NCI-H69 (cell line): ENCODE measurements around the gene DBI.
A peak's percentile ranks its signal among the peaks of the same experiment; 100 is the strongest.

Experiments used
- DNase-seq: peaks from one replicate; lab custom pipeline; 2025; lab: John Stamatoyannopoulos, UW

Gene DBI

DNA sequence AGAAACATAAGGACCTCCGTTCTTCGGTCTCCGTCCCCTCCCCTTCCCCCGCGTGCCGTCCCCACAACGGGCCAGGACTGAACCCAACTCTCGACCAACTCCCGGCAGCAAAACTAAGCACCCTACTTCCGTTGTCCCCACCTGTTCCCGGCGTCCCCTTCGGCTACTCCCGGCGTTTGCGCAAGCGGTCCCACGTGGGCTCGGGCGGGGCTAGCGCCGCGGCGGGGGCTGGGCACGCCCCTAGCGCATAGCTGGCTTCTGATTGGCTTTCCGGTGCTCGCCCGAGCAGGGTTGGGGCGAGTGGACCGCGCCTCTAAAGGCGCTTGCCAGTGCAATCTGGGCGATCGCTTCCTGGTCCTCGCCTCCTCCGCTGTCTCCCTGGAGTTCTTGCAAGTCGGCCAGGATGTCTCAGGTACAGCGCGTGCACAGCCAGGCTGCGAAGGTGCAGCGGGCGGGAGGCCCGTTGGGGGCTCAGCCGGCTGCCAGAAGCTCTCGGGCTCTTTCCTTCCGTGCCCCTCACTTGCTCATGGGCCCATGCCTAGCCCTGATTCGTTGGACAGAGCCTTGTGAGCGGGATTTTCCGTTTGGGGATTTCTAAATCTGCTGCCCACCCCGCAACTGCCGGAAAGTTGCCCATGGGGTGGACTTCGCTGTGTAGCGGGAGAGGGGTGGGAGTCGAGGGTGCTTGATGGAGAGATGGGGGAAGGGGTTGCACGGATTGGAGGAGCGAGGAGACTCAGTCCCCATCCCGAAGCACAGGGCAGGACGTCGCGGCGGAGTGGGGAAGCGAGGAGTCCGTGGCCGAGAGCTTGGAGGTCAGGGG, at the start of gene DBI, which contains the start of gene C2orf76:
TSS of gene DBI (plus strand) at position 329 of the 823 bp plus-strand sequence. CDS start at position 404, 75 bp downstream.
TSS of gene C2orf76 (minus strand) at position 186 of the 823 bp plus-strand sequence. CDS start 26,875 bp downstream, outside the sequence.
- peak; percentile 96 for DNase-seq

- no peak for DNase-seq
Observed at GRCh38 chr2:119317554-119317953, 49.2 kb upstream of the DBI start.

DNA sequence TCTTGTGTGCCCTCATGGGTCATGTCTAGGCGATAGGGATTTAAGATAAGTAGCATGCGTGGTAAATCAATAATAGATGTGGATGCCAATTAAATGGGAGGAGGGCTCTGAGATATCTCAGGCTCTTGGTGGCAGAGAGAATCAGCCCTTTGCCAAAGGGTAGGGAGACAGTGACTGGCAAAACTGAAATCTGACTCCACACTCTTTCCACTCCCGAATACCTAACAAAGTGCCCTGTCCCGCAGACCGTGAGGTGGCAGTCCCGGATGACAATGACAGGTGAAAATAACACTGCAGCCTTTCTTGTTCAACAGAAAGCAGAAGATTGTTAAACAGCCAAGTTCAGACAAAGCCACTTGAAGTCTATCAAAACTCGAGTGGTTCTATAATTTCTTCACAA, 47.2 kb upstream of the DBI start:
- DNase-seq: no peak

DNA sequence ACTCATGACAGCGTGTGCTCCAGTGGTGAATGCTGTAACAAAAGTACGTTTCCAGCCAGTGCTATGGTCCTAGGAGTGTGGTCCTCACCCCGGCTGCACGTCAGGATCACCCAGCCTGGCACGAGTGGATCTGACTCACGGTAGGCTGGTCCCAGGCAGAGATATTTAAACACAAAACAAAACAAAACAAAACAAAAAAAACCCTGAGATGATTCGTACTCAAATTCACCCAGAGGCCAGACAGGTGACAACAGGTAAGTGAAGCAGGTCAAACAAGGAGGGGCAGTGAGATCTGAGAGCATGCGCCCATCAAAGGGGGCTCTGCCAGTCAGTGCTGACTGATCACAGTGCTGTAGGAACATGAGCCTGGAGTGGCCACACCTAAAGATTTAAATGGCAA, 43.3 kb upstream of the DBI start:
- no peak for DNase-seq

GRCh38 chr2:119324685-119325270, 42.0 kb upstream of the DBI start:
- DNase-seq: no peak

DNA sequence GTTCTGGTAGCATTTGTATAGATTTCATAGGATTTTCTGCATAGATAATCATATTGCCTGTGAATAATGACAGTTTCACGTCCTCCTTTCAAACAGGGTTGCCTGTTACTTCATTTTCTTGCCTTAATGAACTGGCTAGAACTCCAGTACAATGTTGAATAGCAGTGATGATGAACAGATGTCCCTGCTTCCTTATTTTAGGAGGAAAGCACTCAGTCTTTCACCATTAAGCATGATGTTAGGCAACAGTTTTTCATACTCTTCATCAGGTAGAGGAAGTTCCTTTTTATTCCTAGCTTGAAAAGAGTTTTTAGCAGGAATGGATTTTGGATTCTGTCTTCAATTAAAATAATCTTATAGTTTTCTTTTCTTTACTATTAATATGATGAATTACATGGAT, 39.8 kb upstream of the DBI start:
- DNase-seq: no peak

GRCh38 chr2:119327431-119327830, 39.3 kb upstream of the DBI start:
- no peak for DNase-seq

GRCh38 chr2:119332953-119333352, 33.8 kb upstream of the DBI start:
- DNase-seq: no peak

DNA sequence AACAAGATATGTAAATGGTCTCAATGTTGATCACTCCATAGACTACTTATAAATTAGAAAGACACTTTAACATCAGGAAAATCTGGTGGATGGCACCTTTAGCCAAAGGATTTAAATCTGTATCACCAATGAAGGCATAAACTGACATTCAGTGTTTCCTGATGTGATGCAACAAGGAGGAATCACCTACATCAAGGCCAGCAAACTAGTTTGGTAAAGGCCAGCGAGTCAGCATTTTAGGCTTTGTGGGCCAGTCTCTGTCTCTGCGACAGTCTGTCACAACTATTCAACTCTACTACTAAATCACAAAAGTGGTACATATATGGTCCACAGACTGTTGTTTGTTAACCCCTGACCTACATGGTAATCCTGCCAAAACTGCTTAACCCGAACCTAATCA, 33.4 kb upstream of the DBI start:
- DNase-seq: no peak

DNA sequence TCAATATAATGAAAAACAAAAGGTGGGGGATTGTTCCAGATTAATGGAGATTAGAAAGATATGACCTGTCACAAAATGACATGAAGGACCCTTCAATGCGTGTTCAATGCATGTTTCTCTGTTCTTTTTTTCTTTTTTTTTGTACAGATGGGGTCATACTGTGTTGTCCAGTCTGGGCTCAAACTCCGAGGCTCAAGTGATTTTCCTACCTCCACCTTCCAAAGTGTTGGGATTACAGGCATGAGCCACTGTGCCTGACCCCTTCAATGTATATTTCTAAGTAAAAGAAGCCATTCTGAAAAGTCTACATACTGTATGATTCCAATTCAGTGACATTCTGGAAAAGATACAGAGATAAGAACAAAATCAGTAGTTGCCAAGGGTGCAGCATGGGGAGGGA, 32.9 kb upstream of the DBI start:
- no peak for DNase-seq

- no peak for DNase-seq
Observed at GRCh38 chr2:119337749-119338148, 29.0 kb upstream of the DBI start.

GRCh38 chr2:119338272-119338671, 28.5 kb upstream of the DBI start:
- DNase-seq: no peak

- no peak for DNase-seq
Observed at GRCh38 chr2:119338826-119339561, 27.8 kb upstream of the DBI start.

- no peak for DNase-seq
Observed at GRCh38 chr2:119339562-119339923, 27.2 kb upstream of the DBI start.

DNA sequence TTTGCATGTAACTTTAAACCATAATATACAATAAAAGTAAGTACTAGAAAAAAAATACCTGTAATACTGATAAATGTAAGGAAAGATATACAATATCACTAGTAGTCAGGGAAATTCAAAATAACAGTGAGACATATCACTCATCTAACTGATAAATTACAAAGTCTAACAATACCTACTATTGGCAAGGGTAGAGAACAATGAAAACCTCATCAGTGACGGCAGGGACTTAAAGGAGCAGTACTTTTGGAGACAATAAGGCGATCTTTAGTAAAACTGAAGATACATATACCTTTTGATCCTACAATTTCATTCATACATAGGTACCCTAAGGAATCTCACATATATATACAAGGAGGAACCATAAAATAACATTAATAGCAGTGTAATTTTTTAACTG, 25.1 kb upstream of the DBI start:
- DNase-seq: no peak

- DNase-seq: no peak
Observed at GRCh38 chr2:119349289-119349688, 17.5 kb upstream of the DBI start.

DNA sequence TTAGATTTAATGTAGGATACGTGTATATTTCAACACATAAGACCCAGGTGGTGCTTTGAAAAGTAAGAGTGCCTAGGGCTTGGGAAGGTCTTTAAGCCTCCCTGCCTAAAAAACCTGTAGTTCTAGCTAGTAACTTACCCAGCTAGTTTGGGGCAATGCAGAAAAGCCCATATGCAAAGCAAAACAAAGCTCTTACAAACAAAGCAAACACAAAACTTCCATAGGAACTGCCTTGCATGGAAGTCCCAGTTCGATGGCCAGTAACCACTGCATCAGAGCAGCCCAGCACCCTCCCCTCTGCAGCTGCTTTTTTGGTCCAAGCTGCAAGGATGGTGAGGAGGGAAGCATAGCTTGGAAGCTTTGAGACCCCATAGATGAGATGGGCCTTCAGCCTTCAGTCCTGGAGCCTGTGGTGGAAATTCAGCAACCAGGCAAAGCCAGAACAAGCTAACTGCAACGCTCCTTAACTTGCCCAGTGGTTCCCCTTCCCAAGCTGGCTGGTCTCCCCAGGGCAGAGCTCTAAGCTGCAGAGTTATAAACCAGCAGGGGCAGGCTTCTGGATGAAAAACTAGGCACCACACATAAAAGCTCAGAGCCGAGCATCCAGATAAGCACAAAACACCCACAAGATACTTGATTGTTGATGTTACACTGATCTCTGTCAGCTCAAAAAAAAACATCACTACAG, 16.3 kb upstream of the DBI start:
- DNase-seq: no peak

DNA sequence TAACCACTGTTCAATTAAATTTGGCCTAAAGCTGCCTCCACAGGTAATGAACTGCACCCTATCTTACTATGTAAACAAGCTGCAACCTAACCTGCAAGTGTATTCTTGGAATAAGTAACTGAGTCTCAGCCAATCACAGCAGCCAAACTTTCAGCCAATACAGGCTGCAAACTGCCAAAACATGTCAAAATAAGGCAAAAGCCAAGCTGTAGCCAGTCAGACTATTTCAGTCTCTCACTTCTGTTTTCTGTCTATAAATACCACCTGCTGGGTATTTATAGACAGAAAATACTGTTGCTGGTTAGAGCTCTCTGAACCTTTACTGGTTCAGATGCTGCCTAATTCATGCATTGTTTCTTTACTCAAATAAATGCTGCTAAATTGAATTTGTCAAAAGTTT, 14.4 kb upstream of the DBI start:
- peak; percentile 29 for DNase-seq

- DNase-seq: no peak
Observed at GRCh38 chr2:119354860-119355259, 11.9 kb upstream of the DBI start.

GRCh38 chr2:119359774-119360173, 7.0 kb upstream of the DBI start:
- no peak for DNase-seq

- no peak for DNase-seq
Observed at GRCh38 chr2:119360423-119360966, 6.3 kb upstream of the DBI start.

DNA sequence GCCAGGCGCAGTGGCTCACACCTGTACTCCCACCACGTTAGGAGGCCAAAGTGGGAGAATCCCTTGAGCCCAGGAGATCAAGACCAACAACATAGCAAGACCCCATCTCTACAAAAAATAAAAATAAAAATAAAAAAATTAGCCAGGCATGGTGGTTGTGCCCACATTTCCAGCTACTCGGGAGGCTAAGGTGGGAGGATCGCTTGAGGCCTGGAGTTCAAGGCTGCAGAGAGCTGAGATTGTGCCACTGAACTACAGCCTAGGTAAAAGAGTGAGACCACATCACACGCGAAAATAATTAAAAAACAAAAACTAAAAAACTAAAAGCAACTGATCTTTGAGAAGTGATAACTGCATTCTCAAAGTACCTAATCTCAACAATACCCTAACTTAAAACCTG, 2.0 kb upstream of the DBI start:
- DNase-seq: no peak
